Lower leg skin (tissue), 3 donors: ENCODE results near the gene CACNA1G.

ENCODE experiments used
- CTCF ChIP-seq, 3 donors: fragments of 450-650 bp; IDR thresholded peaks; one replicate each; pipeline ENCODE4 v1.5.1; 2016; ENCODE audit warnings: antibody characterized with exemption in 3 of 3, mild to moderate bottlenecking in 3 of 3, moderate library complexity in 2 of 3
- POLR2A ChIP-seq, 2 donors: fragments of 450-650 bp; IDR thresholded peaks; one replicate each; pipeline ENCODE4 v1.6.1; 2016 to 2017; ENCODE audit warnings: antibody characterized with exemption in 2 of 2, mild to moderate bottlenecking in 1 of 2, moderate library complexity in 1 of 2

- TF ChIP-seq POLR2A (IDR thresholded peaks at IDR 0.05) (no peak), CTCF (IDR thresholded peaks at IDR 0.05) (no peak)
Measured at GRCh38 chr17:50638966-50639713, 78.6 kb downstream of the CACNA1G start.
